IMR-90 (cell line): Measurements from ENCODE around the gene SYNE1. TPM values are rescaled to one million over a fixed set of nuclear protein-coding genes. Genes with fewer than 3 reads are reported as not detected.

Source experiments
- ATAC-seq: fragments of 200-7000 bp; cut with Tn5 transposase; 2 replicates; pipeline ENCODE4 v1.9.1; 2020; ENCODE audit warnings: low read depth, mild to moderate bottlenecking, moderate library complexity
- BruUV-seq: library from RNA; stranded (reverse); fragments of 400-500 nt; replicated peaks from 2 replicates; lab custom pipeline; 2021; lab: Mats Ljungman, UMichigan
- CTCF ChIA-PET: fragments of 300-600 bp; formaldehyde crosslinking; extraction: SDS; loops from one replicate; lab custom pipeline; 2021; ENCODE audit warnings: antibody characterized with exemption; lab: Yijun Ruan, JAX
- POLR2A ChIA-PET: fragments of 300-600 bp; sonication (Branson Sonifier 250); formaldehyde crosslinking; loops from one replicate; lab custom pipeline; 2022; ENCODE audit warnings: antibody characterized with exemption; ENCODE audit not compliant: unreplicated experiment; lab: Charles Lee
- DNase-seq: peaks from one replicate; pipeline ENCODE4 v3.0.0; 2013
- H2AFZ ChIP-seq: replicated peaks from 2 replicates; pipeline ENCODE3; 2013; ENCODE audit warnings: low read length, mild to moderate bottlenecking; ENCODE audit not compliant: poor library complexity
- H2AK5ac ChIP-seq: 2 replicates; pipeline ENCODE4 v1.6.1; 2013; ENCODE audit warnings: low read depth, low read length, inconsistent platforms
- H2AK9ac ChIP-seq: replicated peaks from 2 replicates; pipeline ENCODE3; 2013; ENCODE audit warnings: mild to moderate bottlenecking, low read depth, low read length, moderate library complexity; ENCODE audit not compliant: poor library complexity
- H2BK120ac ChIP-seq: 2 replicates; pipeline ENCODE4 v1.6.1; 2013; ENCODE audit warnings: low read depth, low read length, inconsistent platforms
- H2BK15ac ChIP-seq: 3 replicates; pipeline ENCODE4 v1.6.1; 2013; ENCODE audit warnings: low read depth, low read length, inconsistent platforms
- H2BK20ac ChIP-seq: 2 replicates; pipeline ENCODE4 v1.6.1; 2013; ENCODE audit warnings: low read depth, mild to moderate bottlenecking, inconsistent platforms, low read length, moderate library complexity
- H2BK5ac ChIP-seq: 2 replicates; pipeline ENCODE4 v1.6.1; 2013; ENCODE audit warnings: mild to moderate bottlenecking, low read depth, low read length, inconsistent platforms; ENCODE audit not compliant: poor library complexity, severe bottlenecking
- H3K14ac ChIP-seq: replicated peaks from 2 replicates; pipeline ENCODE4 v1.6.1; 2013; ENCODE audit warnings: low read depth, low read length, inconsistent platforms
- H3K18ac ChIP-seq: 2 replicates; pipeline ENCODE4 v1.6.1; 2013; ENCODE audit warnings: low read depth, low read length, control low read depth
- H3K23ac ChIP-seq: 2 replicates; pipeline ENCODE4 v1.6.1; 2013; ENCODE audit warnings: low read depth, low read length, inconsistent platforms
- H3K27ac ChIP-seq: 2 replicates; pipeline ENCODE4 v1.5.1; 2013; ENCODE audit warnings: mild to moderate bottlenecking, control low read depth, low read length; ENCODE audit not compliant: insufficient read depth
- H3K27me3 ChIP-seq: 2 replicates; pipeline ENCODE4 v1.6.1; 2013; ENCODE audit warnings: low read length; ENCODE audit not compliant: control insufficient read depth, insufficient read depth
- H3K36me3 ChIP-seq: 2 replicates; pipeline ENCODE4 v1.6.1; 2013; ENCODE audit warnings: low read length, mixed read lengths; ENCODE audit not compliant: control insufficient read depth, insufficient read depth
- H3K4ac ChIP-seq: 2 replicates; pipeline ENCODE4 v1.6.1; 2013; ENCODE audit warnings: low read depth, low read length, inconsistent platforms
- H3K4me1 ChIP-seq: 2 replicates; pipeline ENCODE4 v1.6.1; 2013; ENCODE audit warnings: low read length, mixed read lengths; ENCODE audit not compliant: control insufficient read depth, insufficient read depth
- H3K4me2 ChIP-seq: 2 replicates; pipeline ENCODE4 v1.6.1; 2013; ENCODE audit warnings: low read depth, mild to moderate bottlenecking, control low read depth, low read length, moderate library complexity
- H3K4me3 ChIP-seq: 2 replicates; pipeline ENCODE4 v1.5.1; 2013; ENCODE audit warnings: low read depth, mild to moderate bottlenecking, control low read depth, low read length, moderate library complexity; ENCODE audit not compliant: insufficient read depth
- H3K56ac ChIP-seq: 2 replicates; pipeline ENCODE4 v1.6.1; 2013; ENCODE audit warnings: low read length, inconsistent platforms; ENCODE audit not compliant: insufficient read depth; ENCODE audit errors: extremely low read depth
- H3K79me1 ChIP-seq, 2 experiments: 2 replicates each; pipeline ENCODE4 v1.6.1; 2013; ENCODE audit warnings: low read length in 2 of 2, inconsistent platforms in 1 of 2, low read depth in 1 of 2
- H3K9ac ChIP-seq: 2 replicates; pipeline ENCODE4 v1.6.1; 2013; ENCODE audit warnings: low read depth, low read length, control low read depth
- H3K9me1 ChIP-seq: 2 replicates; pipeline ENCODE4 v1.6.1; 2013; ENCODE audit warnings: low read length, inconsistent platforms; ENCODE audit not compliant: insufficient read depth
- H3K9me3 ChIP-seq: 2 replicates; pipeline ENCODE4 v1.6.1; 2013; ENCODE audit warnings: low read length; ENCODE audit not compliant: control insufficient read depth, insufficient read depth
- H4K20me1 ChIP-seq: 2 replicates; pipeline ENCODE4 v1.6.1; 2013; ENCODE audit warnings: low read length, inconsistent platforms; ENCODE audit not compliant: insufficient read depth
- H4K5ac ChIP-seq: 2 replicates; pipeline ENCODE4 v1.6.1; 2013; ENCODE audit warnings: mild to moderate bottlenecking, low read depth, low read length, control low read depth
- H4K8ac ChIP-seq, 2 experiments: 2 replicates each; pipeline ENCODE4 v1.6.1; 2013; ENCODE audit warnings: low read depth in 2 of 2, low read length in 2 of 2, control low read depth in 1 of 2, inconsistent platforms in 1 of 2
- H4K91ac ChIP-seq: 2 replicates; pipeline ENCODE4 v1.6.1; 2013; ENCODE audit warnings: low read depth, low read length, inconsistent platforms; ENCODE audit not compliant: insufficient read depth
- BHLHE40 ChIP-seq: fragments of 150-350 bp; IDR thresholded peaks from 2 replicates; pipeline ENCODE4 v1.6.1; 2016; ENCODE audit warnings: mild to moderate bottlenecking, low read depth, low read length
- NFE2L2 ChIP-seq: fragments of 150-350 bp; IDR thresholded peaks from 2 replicates; pipeline ENCODE4 v1.6.1; 2016; ENCODE audit warnings: low read depth, mild to moderate bottlenecking, low read length
- POLR2A ChIP-seq: IDR thresholded peaks from 2 replicates; pipeline ENCODE4 v1.6.1; 2012; ENCODE audit warnings: mild to moderate bottlenecking, low read depth, low read length
- RCOR1 ChIP-seq: IDR thresholded peaks from 2 replicates; pipeline ENCODE4 v1.6.1; 2012; ENCODE audit warnings: mild to moderate bottlenecking, low read length, improper control_type of control experiment; ENCODE audit not compliant: insufficient replicate concordance
- WGBS, 2 experiments: methylation state at CpG; one replicate each; pipeline versions ENCODE4 v1.1.5 to v1.1.7; 2013; ENCODE audit warnings: missing lambda C conversion rate in 2 of 2; ENCODE audit not compliant: insufficient read length in 1 of 2; ENCODE audit errors: extremely low coverage in 2 of 2; 5-methylcytosine and 5-hydroxymethylcytosine counted together
- dilution Hi-C: fragments of 300-500 bp; cut with HindIII; formaldehyde crosslinking; loops from one replicate; pipeline ENCODE4 v1.14.3; 2018; ENCODE audit warnings: low sequenced_read_pairs; ENCODE audit not compliant: unreplicated experiment
- in situ Hi-C: fragments of 300-500 bp; cut with MboI; formaldehyde crosslinking; loops from 3 replicates; pipeline ENCODE4 v1.14.3; 2019; ENCODE audit warnings: low sequenced_read_pairs, inconsistent platforms, mixed read lengths
- intact Hi-C: fragments of 100-400 bp; cut with micrococcal nuclease; formaldehyde crosslinking; loops from 2 replicates; pipeline ENCODE4 v1.10.0; 2022
- polyA plus RNA-seq, 3 experiments: library from polyadenylated mRNA; depleted of rRNA; stranded (reverse); fragments of >200 nt; gene quantifications; 2 replicates each; pipeline ENCODE4 v1.2.3, GENCODE V29; 2012; ENCODE audit warnings: low replicate concordance in 1 of 3
- total RNA-seq: library from RNA; depleted of rRNA; stranded (reverse); fragments of >200 nt; gene quantifications from 2 replicates; pipeline ENCODE4 v1.2.3, GENCODE V29; 2012

SYNE1 gene
- total and polyA plus RNA-seq, 2 of the 4 experiments (the other 2 are of a cell fraction): 34.1 to 159 TPM

DNA sequence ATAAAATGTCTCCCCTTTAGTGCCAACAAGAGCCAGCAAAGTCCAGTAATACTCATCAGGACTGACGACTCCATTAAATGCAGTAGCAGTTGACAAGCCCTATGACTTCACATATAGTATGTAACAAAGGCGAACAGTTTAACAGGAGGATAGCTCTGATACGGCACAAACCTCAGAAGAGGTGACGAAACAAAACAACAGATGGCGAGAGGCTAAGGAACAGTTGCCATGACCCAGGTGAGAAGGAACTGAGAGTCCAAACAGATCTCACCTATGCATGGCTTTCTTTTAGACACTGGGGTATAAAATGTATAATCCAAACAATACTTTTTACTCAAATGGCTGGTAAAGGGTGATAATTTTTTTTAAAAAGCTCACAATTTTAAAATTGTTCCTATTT, 37.1 kb downstream of the SYNE1 start:
- ChIA-PET POLR2A (no interaction called here), CTCF (interaction anchor here (1.3 kb wide), 1 partner anchor 43 kb away, joined by 3 read pairs; no protein-coding TSS in a partner anchor)
- Histone ChIP-seq H2BK5ac (no peak overlapping the region), H3K36me3 (no peaks in the 10 kb centered on the region), H3K9ac (no peak overlapping the region), H3K4me3 (no peak overlapping the region), H3K4ac (no peak overlapping the region), H4K20me1 (no peaks in the 10 kb centered on the region), H3K56ac (no peak overlapping the region), H3K4me1 (peaks cover 3% of the 10 kb centered on the region; the same call in 1 of the 2 replicates), H4K8ac (no peak overlapping the region), H3K18ac (no peak overlapping the region), H2AK9ac (no peak overlapping the region), H2AFZ (no peak overlapping the region), H3K23ac (no peak overlapping the region), H3K9me1 (no peaks in the 10 kb centered on the region), H3K27ac (no peak overlapping the region), H4K5ac (no peak overlapping the region), H2BK15ac (no peak overlapping the region), H3K4me2 (no peak overlapping the region), H2BK20ac (no peak overlapping the region), H3K14ac (no peak overlapping the region), H2BK120ac (no peak overlapping the region), H3K9me3 (no peaks in the 10 kb centered on the region), H3K79me1 (peaks cover 6 to 21% of the 10 kb centered on the region in 2 experiments; a peak in 3 of 4 replicates), H3K27me3 (no peaks in the 10 kb centered on the region), H2AK5ac (no peak overlapping the region), H4K91ac (no peak overlapping the region)
- TF ChIP-seq POLR2A (no peak), RCOR1 (no peak), NFE2L2 (no peak), BHLHE40 (no peak)
- no TSS peak for BruUV-seq
- in situ Hi-C loops: no loop called here
- WGBS, 2 experiments: no CpG with 5 or more reads among the region's 5 CpGs
- intact Hi-C loops: no loop called here
- dilution Hi-C loops: no loop called here
- ATAC-seq: no peak
- DNase-seq: no peak
